Skin epidermis (tissue), 12 donors: Measurements from ENCODE around the gene CHST11.
"Not testable (repeated sequence)": the region's sequence is repeated elsewhere in the genome, so short reads cannot be mapped to it uniquely, and the experiment has no call there.

Experiments used
- H3K27ac ChIP-seq, 21 experiments: fragments of 200-600 bp; sonication (generic) in 11 of 21; one replicate each; pipeline ENCODE4 v1.5.0; 2020; ENCODE audit warnings: mild to moderate bottlenecking in 3 of 21, inconsistent platforms in 2 of 21, moderate library complexity in 2 of 21
- H3K4me3 ChIP-seq, 7 experiments: fragments of 200-600 bp; sonication (generic) in 2 of 7; one replicate each; pipeline ENCODE4 v1.5.0; 2020; ENCODE audit warnings: inconsistent platforms in 2 of 7, mild to moderate bottlenecking in 2 of 7, moderate library complexity in 1 of 7

CHST11 gene

DNA sequence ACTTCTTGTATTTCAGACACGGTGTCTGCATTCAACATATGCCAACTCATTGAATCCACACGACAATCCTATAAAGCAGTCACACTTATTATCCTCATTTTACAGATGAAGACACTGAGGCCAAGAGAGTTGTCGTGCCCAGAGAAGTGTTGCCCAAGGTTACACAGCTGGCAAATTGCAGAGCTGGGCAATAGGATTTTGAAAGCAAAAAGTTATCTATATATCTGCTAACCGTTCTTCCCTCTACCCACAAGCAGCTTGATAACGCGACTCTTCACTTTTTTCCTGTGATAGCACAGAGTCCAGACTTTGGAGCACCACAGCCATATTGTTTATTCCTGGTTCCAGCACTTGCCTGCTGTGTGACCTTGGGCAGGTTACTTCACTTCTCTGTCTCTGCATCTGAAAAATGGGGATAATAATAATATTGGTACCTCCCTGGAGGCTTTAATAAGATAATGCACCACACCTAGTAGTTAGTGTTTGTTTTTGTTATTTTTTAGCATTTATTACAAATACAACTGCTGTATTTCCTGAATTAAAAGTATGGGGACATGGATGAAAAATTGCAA is 82.2 kb downstream of the CHST11 start:
- H3K27ac ChIP-seq = no peak overlapping the region

DNA sequence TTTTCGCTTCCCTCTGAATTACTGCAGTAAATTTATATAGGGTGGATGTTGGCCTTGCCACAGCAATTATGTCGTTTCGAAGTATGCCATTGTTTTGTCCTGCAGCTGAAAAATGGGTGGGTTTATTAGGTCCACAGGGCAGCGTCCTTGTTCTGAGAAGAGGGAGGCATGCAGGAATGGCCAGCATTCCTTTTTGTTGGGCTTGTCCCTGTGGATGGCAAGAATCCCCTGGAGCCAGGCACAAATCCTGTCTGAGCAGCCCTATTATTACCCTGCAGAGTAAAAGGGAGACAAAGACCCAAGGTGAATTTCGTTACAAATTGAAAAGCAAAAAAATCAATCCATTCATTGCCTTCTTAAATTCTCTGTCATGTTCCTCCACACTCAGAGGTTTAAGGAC is 88.1 kb downstream of the CHST11 start:
- Histone ChIP-seq H3K27ac (no peak overlapping the region), H3K4me3 (no peak overlapping the region)

More for the DNA sequence above, 82.2 kb downstream of the CHST11 start:
- no peak overlapping the region for H3K4me3 ChIP-seq

DNA sequence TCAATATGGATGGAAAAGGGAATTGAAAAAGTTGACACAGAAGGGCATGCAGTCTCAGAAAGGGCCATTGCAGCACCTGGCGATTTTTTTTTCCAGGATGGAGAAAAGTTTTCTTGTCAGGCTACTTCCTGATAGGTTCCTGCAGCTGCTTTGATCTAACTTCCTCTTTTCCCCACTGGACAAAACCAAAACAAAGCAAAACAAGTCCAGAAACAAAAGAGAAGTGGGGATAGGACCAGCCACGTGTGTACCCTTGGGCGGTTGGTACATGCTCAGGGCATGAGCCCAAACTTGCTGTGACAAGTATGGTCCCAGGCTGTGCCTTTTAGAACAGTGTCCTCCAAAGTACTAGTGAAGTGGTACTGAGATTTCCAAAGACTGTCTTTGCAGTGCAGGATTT is 89.8 kb downstream of the CHST11 start:
- H3K27ac ChIP-seq = peak overlapping the region in 5 of 21 experiments; percentile 3 to 54 (median 12)
- no peak overlapping the region for H3K4me3 ChIP-seq

DNA sequence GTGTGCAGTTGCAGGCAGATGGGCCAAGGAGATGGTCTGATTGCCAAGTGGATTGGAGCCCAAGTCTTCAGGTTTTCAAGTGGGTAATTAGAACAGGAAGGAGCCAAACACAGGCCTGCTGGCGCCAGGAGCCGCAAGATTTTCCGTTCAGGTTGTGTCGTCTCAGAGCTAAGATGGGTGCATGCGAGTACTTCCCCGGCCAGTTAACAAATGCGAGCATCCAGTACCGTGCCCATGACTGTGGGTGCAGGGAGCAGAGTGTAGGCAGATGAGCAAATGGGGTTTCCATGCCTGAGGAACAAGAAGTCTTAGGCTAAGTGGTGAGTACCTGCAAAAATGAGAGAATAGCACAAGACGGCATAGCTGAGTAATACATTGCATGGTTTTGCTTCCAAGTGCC is 90.5 kb downstream of the CHST11 start:
- peak overlapping the region in 6 of 21 experiments; percentile 3 to 54 (median 18) for H3K27ac ChIP-seq

DNA sequence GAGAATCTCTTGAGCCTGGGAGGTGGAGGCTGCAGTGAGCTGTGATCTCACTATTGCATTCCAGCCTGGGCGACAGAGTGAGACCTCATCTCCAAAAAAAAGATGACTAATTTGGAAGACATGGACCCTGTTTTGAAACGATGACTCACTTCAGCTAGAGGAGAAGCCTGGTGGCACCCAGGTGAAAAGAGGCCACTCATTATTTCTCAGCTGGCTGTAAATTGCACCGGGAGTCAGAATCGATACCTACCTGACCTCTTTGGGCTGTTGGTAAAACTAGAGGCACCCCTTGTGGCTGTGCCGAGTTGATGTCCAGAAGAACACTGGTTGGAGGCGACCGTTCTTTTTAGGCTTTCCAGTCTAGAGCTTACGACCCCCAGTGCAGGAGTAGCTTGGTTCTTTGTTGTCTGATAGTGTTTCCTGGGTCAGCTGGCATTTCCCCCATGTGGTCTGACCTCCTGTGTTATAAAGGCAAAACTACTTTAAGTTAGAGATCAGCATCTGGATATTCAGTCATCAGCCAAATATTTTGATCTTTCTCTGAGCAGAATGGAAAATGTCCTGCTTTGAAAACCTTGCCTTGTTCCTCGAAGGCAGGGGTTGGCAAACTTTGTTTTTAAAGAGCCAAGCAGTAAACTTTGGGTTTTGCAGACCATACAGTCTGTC is 93.2 kb downstream of the CHST11 start:
- H3K4me3 ChIP-seq = no peak overlapping the region
- H3K27ac ChIP-seq = no peak overlapping the region

More for the DNA sequence above, 90.5 kb downstream of the CHST11 start:
- H3K4me3 ChIP-seq = no peak overlapping the region

DNA sequence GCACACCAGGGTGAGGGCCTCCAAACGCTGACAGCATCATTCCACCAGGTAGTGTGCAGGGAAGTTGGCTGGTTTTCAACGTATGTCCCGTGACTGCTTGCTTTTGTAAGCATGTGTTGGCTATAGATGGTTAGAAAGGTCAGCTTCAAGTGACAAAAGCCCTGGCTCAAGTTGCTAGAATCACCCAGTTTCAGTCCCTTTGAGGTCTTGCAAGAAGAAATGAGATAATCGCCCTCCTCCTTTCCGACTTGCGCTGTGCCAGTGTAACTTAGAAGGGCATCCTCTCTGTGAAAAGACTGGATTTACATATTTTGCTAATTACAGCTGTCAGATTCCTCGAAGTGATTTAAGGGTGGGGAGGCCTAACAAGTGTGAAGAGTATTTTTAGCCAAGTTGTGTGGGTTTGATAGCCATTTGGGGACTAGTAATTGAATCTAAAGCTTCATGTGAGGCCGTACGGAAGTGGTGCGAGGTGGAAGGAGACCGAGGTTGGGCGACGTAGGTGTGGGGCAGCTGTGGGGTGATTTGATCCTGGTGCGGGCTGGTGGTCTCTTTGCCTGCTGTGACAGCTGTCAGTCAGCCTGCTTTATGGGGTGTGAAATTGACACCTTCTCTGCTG is 94.7 kb downstream of the CHST11 start:
- Histone ChIP-seq H3K27ac (no peak overlapping the region), H3K4me3 (no peak overlapping the region)

DNA sequence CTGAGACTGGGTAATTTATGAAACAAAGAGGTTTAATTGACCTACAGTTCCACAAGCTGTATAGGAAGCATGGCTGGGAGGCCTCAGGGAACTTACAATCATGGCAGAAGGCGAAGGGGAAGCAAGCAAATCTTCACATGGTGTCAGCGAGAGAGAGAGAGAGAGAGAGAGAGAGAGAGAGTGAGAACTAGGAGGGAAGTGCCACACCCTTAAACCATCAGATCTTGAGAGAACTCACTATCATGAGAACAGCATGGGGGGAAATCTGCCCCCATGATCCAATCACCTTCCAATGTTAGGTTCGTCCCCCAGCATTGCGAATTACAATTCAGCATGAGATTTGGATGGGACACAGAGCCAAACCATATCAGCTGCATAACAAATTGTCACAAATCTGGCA is 96.7 kb downstream of the CHST11 start:
- Histone ChIP-seq H3K27ac (no peak overlapping the region), H3K4me3 (no peak overlapping the region)

DNA sequence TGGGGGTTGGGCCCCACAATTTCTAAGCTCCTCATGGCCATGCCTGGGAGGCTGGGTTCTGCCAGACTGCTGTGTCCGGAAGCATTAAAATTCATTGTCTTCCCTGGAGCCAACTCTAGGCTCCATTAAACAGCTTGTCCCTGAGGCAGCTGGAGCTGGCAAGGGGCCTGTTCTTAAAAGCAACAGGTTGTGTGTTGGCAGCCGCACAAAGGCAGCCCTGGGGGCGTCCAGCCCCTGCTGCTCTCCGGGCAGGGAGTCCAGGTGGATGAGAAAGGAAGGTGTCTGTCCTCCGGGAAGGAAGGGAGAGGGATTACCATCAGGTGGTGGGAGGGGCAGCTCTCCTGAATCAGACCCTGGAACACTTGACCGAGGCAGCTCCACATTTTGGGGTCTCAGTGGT is 98.9 kb downstream of the CHST11 start:
- Histone ChIP-seq H3K27ac (no peak overlapping the region), H3K4me3 (no peak overlapping the region)

DNA sequence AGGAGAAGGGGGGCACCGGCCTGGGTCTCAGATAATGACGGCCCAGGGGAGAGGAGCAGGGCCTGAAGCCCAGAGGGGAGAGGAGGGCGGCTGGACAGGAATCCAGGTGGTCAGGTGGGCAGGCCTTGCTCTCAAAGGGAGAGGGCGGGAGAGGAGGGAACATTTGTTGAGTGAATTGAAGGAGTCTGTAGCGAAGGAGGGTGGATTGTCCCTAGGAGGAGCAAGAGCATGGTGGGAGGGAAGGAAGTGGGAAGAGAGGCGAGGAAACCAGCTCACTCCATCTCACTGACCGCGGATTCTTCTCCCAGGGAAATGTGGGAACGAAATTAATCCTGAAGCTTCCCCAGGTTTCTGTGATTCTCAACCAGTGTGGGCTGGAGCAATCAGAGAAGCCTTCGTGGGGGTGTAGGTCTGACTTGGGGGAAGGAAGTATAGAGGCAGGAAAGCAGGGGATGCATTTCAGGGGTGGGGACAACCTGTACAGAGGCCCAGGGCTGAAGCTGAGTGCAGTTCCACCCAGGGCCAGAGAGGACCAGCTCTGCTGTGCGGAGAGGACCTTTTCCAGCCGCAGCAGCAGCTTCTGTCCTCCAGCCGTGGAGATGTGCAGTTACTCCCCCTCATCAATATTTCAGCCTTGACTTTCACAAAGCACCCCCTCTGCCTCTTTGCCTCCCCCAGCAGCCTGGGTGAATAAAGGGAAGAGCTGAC is 100.9 kb downstream of the CHST11 start:
- Histone ChIP-seq H3K27ac (no peak overlapping the region), H3K4me3 (no peak overlapping the region)

DNA sequence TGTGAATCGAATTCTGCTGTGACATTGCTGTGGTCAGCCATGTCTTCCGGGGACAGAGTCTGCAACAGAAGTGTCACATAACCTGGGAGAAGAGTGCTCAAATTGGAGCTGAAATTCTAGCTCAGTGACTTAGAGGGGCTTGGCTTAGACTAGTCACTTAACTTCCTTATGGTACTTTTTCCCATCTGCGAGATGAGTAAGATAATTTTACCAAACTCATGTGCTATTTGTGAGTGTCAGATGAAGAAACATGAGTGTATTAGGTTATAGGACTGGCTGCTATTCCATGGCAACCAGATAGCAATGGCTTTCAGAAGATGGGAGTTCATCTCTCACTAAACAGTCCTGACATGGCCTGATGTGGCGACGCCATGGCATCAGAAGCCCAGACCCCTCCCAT is 104.1 kb downstream of the CHST11 start:
- Histone ChIP-seq H3K4me3 (no peak overlapping the region), H3K27ac (no peak overlapping the region)

DNA sequence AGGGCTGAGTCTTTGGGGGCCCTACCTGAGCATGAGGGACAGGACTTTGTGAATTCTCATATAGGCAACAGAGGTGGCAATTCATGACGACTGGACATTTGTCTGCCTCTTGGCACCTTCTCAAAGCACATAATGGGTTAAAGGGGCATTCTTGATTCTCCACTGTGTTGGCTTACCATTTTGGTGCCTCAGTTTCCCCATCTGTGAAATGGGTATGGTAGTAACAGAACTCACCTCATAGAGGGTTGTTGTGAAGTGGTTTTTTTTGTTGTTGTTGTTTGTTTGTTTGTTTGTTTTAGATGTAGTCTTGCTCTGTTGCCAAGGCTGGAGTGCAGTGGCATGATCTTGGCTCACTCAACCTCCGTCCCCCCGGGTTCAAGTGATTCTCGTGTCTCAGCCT is 106.0 kb downstream of the CHST11 start:
- no peak overlapping the region for H3K27ac ChIP-seq
- H3K4me3 ChIP-seq = no peak overlapping the region

DNA sequence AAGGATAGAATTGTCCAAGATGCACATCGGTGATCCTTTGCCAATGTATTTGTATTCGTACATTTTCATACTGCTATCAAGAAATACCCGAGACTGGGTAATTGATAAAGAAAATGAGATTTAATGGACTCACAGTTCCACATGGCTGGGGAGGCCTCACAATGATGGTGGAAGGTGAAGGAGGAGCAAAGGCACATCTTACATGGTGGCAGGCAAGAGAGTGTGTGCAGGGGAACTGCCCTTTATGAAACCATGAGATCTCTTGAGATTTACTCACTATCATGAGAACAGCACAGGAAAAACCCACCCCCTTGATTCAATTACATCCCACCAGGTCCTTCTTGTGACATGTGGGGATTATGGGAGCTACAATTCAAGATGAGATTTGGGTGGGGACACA is 107.9 kb downstream of the CHST11 start:
- not testable (repeated sequence) for H3K4me3 ChIP-seq, H3K27ac ChIP-seq

DNA sequence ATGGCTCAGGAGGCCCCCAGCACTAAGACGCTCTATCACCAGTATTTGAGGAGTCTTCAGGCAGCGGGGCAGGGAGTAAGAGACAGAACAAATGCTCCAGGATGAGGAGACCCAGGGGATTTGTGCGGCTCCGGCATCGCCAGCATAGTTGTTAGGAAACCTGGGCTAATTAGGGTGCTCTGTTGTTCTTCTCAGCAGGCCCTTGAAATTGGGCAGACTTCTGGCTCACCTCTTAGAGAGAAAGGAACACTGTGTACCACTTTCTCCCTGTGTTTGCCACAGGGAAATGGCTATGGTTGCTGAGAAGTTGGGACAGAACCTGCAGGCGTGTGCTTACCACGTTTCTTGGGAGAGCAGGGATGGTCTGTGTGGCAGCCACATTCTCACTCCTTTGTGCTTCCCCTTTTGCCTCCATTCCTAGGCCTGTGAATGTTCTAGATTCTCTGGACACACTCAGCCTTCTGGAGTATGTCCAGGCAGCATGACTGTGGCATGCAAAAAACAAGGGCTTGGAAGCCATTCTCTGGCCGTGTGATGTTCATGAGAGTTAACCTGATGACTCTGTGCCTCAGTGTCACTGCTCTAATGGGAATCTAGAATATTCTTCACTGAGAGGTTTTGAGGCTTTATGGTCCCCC is 109.0 kb downstream of the CHST11 start:
- no peak overlapping the region for H3K4me3 ChIP-seq
- peak overlapping the region in 8 of 21 experiments; percentile 2 to 70 (median 38) for H3K27ac ChIP-seq

DNA sequence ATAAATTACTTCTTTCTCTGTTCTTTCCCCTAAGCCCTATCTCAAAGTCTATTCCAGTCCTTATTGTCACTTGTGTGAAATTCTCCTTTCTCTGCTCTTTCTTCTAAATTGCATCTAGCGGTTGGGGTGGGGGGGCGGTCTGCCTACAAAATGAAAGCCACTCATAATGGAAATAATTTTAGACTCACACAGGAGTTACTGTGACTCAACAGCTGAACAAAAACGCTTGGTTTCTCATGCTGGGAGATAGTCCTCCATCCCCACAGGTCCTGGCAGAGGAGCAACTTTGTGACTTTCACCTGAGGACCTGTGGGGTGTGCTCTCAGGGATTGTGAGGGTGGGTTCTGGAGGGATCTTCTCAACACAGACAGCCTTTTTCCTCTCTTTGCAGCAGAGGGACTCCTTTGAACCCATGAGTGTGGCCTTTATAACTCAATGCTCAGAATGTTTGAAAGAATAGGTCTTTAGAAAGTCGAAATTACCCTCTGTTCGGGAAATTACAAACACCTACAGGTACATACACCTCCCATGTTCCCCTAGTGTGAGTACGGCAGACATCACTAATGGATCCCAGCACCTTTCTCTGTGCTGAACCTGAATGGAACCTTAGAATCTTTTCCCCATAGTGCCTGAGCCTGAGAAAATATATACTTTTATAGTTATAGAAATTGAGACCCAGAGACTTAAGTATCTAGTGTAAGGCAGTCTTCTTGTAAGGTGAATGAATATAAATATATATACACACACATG is 109.7 kb downstream of the CHST11 start:
- Histone ChIP-seq H3K4me3 (no peak overlapping the region), H3K27ac (peak overlapping the region in 8 of 21 experiments; percentile 2 to 70 (median 20))

DNA sequence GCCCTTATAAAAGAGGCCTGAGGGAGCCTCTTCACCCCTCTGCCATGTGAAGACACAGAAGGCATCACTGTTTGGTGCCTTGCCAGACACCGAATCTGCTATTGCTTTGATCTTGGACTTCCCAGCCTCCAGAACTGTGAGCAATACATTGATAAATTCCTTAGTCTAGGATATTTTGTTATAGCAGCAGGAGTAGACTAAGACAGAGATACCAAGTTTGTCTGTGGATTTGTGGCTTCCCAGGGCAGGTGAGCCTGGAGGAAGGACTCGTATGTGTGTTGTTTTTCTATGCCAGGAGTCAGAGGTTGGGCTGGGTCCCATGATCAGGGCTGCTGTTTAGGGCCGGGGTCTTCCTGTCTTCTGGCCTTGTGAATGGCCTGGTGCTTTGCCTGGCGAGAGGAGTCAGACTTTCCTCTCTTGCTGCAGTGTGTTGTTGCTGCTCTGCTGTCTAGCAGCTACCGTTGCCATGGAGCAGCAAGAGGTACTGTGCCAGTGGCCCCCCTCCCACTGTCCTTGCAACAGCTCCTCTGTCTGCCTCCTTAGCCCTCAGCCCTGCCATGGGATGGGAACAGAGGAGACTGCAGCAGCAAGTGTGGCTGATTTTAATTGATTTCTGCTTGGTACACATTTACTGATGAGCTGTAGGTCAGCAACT is 111.2 kb downstream of the CHST11 start:
- Histone ChIP-seq H3K27ac (peak overlapping the region in 3 of 21 experiments; percentile 7 to 75 (median 57)), H3K4me3 (no peak overlapping the region)

DNA sequence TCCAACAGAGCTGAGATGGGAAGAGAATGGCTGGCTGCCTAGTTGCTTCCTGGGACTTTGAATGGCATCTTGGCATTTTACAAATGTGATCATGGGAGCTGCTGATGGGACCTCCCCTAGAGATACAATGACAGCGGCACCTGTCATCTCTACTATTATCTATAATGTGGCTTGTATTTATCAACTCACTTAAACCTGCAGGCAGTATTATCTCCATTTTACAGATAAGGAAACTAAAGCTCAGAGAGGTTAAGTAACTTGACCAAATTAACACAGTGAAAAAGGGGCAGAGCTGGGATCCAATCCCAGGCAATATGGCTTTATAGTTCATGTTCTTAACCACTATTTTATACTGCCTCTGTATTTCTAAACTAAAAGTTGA is 111.7 kb downstream of the CHST11 start:
- H3K27ac ChIP-seq = peak overlapping the region in 3 of 21 experiments; percentile 7 to 75 (median 57)
- no peak overlapping the region for H3K4me3 ChIP-seq

DNA sequence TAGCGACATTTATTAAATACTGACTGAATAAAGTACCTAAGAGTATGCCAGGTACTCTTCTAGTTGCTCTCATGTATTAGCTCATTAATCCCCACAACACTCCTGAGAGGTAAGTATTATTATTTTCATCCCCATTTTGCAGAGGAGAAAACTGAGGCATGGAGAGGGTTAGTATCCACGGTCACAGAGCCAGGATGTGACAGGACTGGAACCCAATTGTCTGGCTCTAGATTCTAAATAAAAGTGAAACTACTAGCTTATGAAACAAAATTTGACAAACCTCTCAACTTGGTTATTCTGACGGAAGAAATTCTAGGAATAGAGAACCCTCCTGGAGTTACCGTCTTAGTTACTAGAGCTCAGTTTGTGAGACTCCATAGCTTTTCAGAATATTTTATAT is 112.2 kb downstream of the CHST11 start:
- Histone ChIP-seq H3K27ac (peak overlapping the region in 8 of 21 experiments; percentile 13 to 75 (median 31)), H3K4me3 (no peak overlapping the region)

DNA sequence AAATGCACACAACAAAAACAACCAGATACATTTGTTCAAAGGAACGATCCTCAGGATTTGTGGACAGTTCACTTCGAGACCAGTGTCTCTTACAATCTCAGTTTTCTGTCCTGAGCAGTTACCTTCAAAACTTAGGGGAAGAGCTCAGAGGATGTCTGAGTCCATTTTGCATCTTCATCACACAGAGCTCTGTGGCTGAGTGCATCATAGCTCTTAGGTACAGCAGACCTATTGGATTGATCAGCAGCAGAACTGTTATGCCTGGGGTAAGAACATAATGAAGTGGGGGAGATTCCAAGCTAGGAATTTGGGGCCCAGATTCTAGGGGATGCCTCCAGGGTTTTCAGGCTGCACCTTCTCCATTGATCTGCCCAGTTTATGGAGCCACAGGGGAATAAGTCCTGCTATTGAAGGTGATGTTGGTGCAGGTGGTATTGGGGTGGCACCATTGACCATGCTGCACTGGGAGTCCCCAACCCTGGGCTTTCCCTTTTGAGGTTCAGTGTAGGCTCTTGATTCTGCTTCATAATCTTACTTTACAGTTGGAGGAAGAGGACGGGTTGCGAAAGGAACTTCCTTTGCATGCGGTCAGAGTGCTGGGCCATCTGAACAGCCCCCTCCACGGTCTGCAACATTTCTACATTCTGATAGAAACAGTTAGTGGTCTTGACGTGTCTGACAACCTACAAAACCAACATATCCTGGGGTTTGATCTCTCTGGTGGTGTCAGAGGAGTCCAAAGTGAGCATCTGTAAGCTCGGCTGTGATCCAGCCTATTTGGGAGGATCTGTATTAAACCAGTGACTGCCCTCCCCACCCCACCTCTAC is 112.8 kb downstream of the CHST11 start:
- peak overlapping the region in 11 of 21 experiments; percentile 9 to 75 (median 26) for H3K27ac ChIP-seq
- no peak overlapping the region for H3K4me3 ChIP-seq
